OCI-LY3 (cell line): ENCODE results near the gene TMEM219.

Experiments
- CTCF ChIP-seq: fragments of 200-600, 300-600 bp; sonication (generic); IDR thresholded peaks from 2 replicates; pipeline ENCODE4 v1.5.1; 2014; ENCODE audit warnings: antibody characterized with exemption, low read length, low read depth
- EZH2phosphoT487 ChIP-seq: fragments of 200-600 bp; shearing (Covaris generic); IDR thresholded peaks from 2 replicates; pipeline ENCODE4 v1.6.1; 2018; ENCODE audit warnings: antibody characterized with exemption, mixed run types, low read depth

GRCh38 chr16:30009085-30009862 lies 47.4 kb downstream of the TMEM219 start:
- no peak for TF ChIP-seq CTCF
- TF ChIP-seq EZH2phosphoT487: no peak
